DND-41 (cell line): ENCODE measurements around the gene CPED1.

Experiments used
- ATAC-seq: fragments of 200-7000 bp; cut with Tn5 transposase; 3 replicates; pipeline ENCODE4 v1.9.1; 2021; ENCODE audit warnings: low read depth; ENCODE audit not compliant: insufficient read depth
- DNase-seq: peaks from one replicate; pipeline ENCODE4 v3.0.0-alpha.2; 2020
- H2AFZ ChIP-seq: 2 replicates; pipeline ENCODE4 v1.6.0; 2012; ENCODE audit warnings: low read depth, low read length
- H3K27ac ChIP-seq: 2 replicates; pipeline ENCODE4 v1.5.1; 2012; ENCODE audit warnings: low read length, inconsistent platforms
- H3K27me3 ChIP-seq: fragments of 200-600 bp; sonication (generic); 2 replicates; pipeline ENCODE4 v1.6.0; 2012; ENCODE audit warnings: low read length, mild to moderate bottlenecking, inconsistent platforms; ENCODE audit not compliant: insufficient read depth, poor library complexity
- H3K36me3 ChIP-seq: 2 replicates; pipeline ENCODE4 v1.5.1; 2012; ENCODE audit warnings: low read length, inconsistent platforms; ENCODE audit not compliant: insufficient read depth
- H3K4me1 ChIP-seq: 2 replicates; pipeline ENCODE4 v1.5.1; 2012; ENCODE audit warnings: mild to moderate bottlenecking, low read length; ENCODE audit not compliant: insufficient read depth
- H3K4me2 ChIP-seq: 2 replicates; pipeline ENCODE4 v1.6.0; 2012; ENCODE audit warnings: mild to moderate bottlenecking, moderate library complexity, low read length, inconsistent platforms; ENCODE audit not compliant: insufficient read depth
- H3K4me3 ChIP-seq, 2 experiments: fragments of 200-600 bp in 1 of 2; shearing (Covaris generic) in 1 of 2; 2 replicates each; pipeline ENCODE4 v1.5.1; 2012 to 2016; ENCODE audit warnings: inconsistent platforms in 2 of 2, low read length in 2 of 2, mild to moderate bottlenecking in 2 of 2, low read depth in 1 of 2, moderate library complexity in 1 of 2
- H3K79me2 ChIP-seq: 2 replicates; pipeline ENCODE4 v1.6.0; 2012; ENCODE audit warnings: low read length, inconsistent platforms; ENCODE audit not compliant: insufficient read depth
- H3K9ac ChIP-seq: 2 replicates; pipeline ENCODE4 v1.6.0; 2012; ENCODE audit warnings: low read depth, mild to moderate bottlenecking, inconsistent platforms, low read length, moderate library complexity
- H3K9me3 ChIP-seq: 2 replicates; pipeline ENCODE4 v1.5.1; 2012; ENCODE audit warnings: low read length, moderate library complexity, mild to moderate bottlenecking, inconsistent platforms; ENCODE audit not compliant: insufficient read depth, severe bottlenecking
- H4K20me1 ChIP-seq: 2 replicates; pipeline ENCODE4 v1.6.0; 2012; ENCODE audit warnings: low read length; ENCODE audit not compliant: insufficient read depth
- EZH2 ChIP-seq: IDR thresholded peaks from 3 replicates; pipeline ENCODE4 v1.6.1; 2012; ENCODE audit warnings: borderline replicate concordance, low read depth, mild to moderate bottlenecking, moderate library complexity, low read length, inconsistent platforms; ENCODE audit not compliant: severe bottlenecking
- TF ChIP-seq, protein P1 (sequence below): IDR thresholded peaks from 2 replicates; pipeline ENCODE4 v1.5.1; 2012; ENCODE audit warnings: borderline replicate concordance, low read length, moderate library complexity, mild to moderate bottlenecking; ENCODE audit not compliant: poor library complexity, severe bottlenecking; ENCODE audit errors: extremely low read depth

CPED1 gene

DNA sequence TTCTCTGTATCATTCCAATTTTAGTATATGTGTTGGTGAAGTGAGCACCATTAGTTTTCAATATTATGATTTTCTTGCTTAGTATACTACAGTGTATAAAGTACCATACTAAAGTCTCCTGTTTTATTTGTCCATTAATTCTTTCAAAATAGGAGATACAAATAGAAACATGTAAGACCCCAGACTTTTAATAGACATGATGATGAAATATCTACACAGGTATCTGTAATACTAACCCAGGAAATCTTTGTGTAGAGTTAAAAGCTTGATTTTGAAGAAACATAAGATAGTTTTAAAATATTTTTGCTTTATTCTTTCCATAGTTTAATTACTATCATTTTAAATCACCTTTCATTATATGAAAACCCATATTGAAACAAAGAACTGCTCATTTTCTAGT is 206.5 kb downstream of the CPED1 start:
- Histone ChIP-seq H4K20me1 (no peaks in the 10 kb centered on the region), H3K27me3 (no peaks in the 10 kb centered on the region), H3K36me3 (no peaks in the 10 kb centered on the region), H3K4me2 (no peak overlapping the region), H2AFZ (no peak overlapping the region), H3K79me2 (no peaks in the 10 kb centered on the region), H3K4me1 (peaks cover 8% of the 10 kb centered on the region; the same call in 1 of the 2 replicates), H3K9ac (no peak overlapping the region), H3K4me3 (no peak overlapping the region), H3K27ac (no peak overlapping the region), H3K9me3 (no peaks in the 10 kb centered on the region)
- DNase-seq: no peak
- no peak for TF ChIP-seq EZH2
- TF ChIP-seq, protein P1, sequence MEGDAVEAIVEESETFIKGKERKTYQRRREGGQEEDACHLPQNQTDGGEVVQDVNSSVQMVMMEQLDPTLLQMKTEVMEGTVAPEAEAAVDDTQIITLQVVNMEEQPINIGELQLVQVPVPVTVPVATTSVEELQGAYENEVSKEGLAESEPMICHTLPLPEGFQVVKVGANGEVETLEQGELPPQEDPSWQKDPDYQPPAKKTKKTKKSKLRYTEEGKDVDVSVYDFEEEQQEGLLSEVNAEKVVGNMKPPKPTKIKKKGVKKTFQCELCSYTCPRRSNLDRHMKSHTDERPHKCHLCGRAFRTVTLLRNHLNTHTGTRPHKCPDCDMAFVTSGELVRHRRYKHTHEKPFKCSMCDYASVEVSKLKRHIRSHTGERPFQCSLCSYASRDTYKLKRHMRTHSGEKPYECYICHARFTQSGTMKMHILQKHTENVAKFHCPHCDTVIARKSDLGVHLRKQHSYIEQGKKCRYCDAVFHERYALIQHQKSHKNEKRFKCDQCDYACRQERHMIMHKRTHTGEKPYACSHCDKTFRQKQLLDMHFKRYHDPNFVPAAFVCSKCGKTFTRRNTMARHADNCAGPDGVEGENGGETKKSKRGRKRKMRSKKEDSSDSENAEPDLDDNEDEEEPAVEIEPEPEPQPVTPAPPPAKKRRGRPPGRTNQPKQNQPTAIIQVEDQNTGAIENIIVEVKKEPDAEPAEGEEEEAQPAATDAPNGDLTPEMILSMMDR: no peak
- ATAC-seq: no peak

DNA sequence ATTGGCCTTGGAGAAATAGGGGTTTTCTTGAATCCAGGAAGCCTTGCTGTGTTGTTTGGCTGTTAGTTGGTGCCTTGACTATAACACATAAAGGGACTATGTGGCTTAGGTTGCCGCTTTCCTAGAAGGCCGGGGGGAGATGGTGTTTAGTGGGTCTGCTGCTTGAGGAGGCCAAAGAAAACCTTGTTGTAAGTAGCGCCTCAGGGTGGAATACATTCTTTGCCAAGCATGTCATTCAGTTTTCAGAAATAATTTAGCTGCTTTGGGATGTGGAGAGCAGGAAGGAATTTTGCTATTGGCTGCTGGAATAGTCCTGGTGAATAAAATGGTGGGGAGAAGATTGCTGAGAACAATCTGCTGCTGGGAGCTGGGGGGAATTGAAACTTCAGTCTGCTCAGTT is 207.4 kb downstream of the CPED1 start:
- Histone ChIP-seq H3K9ac (no peak overlapping the region), H2AFZ (peak overlapping the region; percentile 58; the same call in 1 of the 2 replicates), H3K4me2 (no peak overlapping the region), H4K20me1 (no peaks in the 10 kb centered on the region), H3K4me1 (peaks cover 8% of the 10 kb centered on the region; the same call in 1 of the 2 replicates), H3K27me3 (no peaks in the 10 kb centered on the region), H3K36me3 (no peaks in the 10 kb centered on the region), H3K79me2 (no peaks in the 10 kb centered on the region), H3K4me3 (no peak overlapping the region), H3K9me3 (no peaks in the 10 kb centered on the region), H3K27ac (no peak overlapping the region)
- DNase-seq (no peak), ATAC-seq (no peak)
- TF ChIP-seq, protein P1: no peak
- TF ChIP-seq EZH2: no peak

DNA sequence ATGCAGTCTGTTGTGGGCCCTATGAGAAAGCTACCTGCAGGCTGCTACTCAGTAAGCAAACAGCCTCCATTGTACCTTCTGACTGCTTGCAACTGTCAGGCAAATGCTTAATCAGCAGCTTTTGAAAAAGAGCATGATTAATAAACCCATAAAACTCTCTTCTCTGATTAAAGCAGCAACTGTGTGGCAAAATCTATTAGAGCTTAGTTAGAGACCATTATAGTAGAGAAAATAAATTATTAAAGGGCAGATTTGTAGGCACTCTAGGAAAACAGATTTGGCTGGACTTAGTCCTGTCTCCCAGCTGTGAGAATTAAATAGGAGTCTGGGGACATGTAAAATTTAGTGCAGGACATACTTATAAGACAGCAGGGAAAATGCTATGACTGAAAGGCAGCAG is 207.8 kb downstream of the CPED1 start:
- Histone ChIP-seq H3K4me1 (peaks cover 7% of the 10 kb centered on the region; the same call in 1 of the 2 replicates), H3K4me2 (no peak overlapping the region), H4K20me1 (no peaks in the 10 kb centered on the region), H3K27ac (no peak overlapping the region), H3K4me3 (no peak overlapping the region), H3K36me3 (no peaks in the 10 kb centered on the region), H2AFZ (0 out of 2 replicates have a peak overlapping the region, but pooled peaks have one; percentile 58), H3K27me3 (no peaks in the 10 kb centered on the region), H3K9ac (no peak overlapping the region), H3K9me3 (no peaks in the 10 kb centered on the region), H3K79me2 (no peaks in the 10 kb centered on the region)
- DNase-seq (no peak), ATAC-seq (no peak)
- no peak for TF ChIP-seq EZH2
- TF ChIP-seq, protein P1: no peak

DNA sequence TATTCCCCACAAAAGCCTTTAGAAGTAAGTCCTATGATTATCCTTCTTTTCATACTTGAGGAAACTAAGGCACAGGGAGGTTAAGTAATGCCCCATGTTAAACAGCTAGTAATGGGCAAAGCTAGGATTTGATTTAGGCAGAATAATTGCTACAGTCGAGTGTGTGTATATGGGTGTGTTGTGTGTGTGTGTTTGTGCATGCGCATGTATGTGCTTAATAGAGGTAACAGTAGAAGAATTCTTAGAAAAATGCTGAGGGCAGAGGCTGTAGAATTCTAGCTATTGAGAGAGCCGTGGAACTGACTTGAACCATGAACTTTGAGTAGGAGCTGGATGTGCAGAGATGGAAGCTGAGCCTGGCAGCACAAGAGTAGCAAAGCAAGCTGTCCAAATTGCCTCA is 208.9 kb downstream of the CPED1 start:
- TF ChIP-seq, protein P1: no peak
- no peak for TF ChIP-seq EZH2
- H3K79me2 ChIP-seq: no peaks in the 10 kb centered on the region
- H4K20me1 ChIP-seq: no peaks in the 10 kb centered on the region
- no peaks in the 10 kb centered on the region for H3K27me3 ChIP-seq
- H3K27ac ChIP-seq: no peak overlapping the region
- DNase-seq: no peak
- H3K4me2 ChIP-seq: no peak overlapping the region
- no peaks in the 10 kb centered on the region for H3K4me1 ChIP-seq
- no peak overlapping the region for H3K4me3 ChIP-seq
- H3K9ac ChIP-seq: no peak overlapping the region
- no peaks in the 10 kb centered on the region for H3K36me3 ChIP-seq
- no peaks in the 10 kb centered on the region for H3K9me3 ChIP-seq
- ATAC-seq: no peak
- H2AFZ ChIP-seq: no peak overlapping the region
